Measurements from ENCODE around the gene COL20A1.

The COL20A1 gene

DNA sequence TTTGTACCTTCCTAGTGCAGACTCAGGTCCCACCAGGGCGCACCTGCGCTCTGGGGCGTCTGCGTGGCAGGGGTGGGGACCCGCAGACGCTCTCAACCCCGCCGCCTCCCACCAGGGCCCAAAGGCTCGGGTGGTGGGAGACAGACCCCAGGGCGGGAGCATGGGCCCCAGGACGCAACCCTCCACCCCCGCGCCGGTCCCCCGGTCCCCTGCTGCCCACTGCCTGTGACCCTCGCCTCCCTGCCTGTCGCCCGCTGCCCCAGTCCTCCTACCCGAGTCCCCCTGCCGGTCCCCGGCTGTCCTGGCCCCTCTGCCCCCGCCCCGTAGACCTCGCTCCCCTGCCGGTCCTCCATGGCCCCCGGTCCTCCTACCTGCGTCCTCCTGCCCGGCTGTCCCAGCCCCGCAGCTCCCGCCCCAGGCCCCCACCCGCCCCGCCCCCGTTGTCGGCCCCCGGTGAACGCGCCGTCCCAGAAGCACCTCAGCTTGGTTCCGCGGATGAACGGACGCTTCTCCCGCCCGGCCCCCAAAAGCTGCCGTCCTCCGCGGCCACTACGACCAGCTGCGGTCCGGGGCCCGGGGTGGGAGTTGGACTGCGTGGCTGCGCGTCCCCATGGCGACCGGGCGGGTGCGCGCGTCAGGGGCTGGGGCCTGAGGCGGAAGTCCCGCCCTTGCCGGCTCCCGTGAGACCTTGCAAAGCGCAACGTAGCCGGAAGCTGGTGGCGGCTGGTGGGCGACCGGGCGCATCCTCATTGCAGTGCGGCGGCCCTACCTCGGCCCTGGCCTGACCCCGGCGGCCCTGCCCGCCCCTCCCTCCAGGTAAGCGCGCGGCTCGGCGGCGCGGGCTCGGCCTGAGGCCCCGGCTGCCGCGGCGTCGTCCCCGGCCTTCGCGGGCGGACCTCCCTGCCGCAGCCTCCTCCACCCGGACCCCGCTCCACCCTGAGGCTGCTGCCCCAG, 20.6 kb upstream of the COL20A1 start, which contains the start of gene ARFGAP1:
TSS of gene ARFGAP1 (plus strand) at position 709 of the 954 bp plus-strand sequence. CDS start 2,768 bp downstream, outside the sequence.
- TF ChIP-seq, protein P1, sequence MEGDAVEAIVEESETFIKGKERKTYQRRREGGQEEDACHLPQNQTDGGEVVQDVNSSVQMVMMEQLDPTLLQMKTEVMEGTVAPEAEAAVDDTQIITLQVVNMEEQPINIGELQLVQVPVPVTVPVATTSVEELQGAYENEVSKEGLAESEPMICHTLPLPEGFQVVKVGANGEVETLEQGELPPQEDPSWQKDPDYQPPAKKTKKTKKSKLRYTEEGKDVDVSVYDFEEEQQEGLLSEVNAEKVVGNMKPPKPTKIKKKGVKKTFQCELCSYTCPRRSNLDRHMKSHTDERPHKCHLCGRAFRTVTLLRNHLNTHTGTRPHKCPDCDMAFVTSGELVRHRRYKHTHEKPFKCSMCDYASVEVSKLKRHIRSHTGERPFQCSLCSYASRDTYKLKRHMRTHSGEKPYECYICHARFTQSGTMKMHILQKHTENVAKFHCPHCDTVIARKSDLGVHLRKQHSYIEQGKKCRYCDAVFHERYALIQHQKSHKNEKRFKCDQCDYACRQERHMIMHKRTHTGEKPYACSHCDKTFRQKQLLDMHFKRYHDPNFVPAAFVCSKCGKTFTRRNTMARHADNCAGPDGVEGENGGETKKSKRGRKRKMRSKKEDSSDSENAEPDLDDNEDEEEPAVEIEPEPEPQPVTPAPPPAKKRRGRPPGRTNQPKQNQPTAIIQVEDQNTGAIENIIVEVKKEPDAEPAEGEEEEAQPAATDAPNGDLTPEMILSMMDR (IDR thresholded peaks at IDR 0.05; ENCODE audit: borderline replicate concordance, insufficient read depth, low read depth, low read length) = no peak
- peak within 1 kb of the TSS; percentile 59 for H3K4me3 ChIP-seq (ENCODE audit: low read depth, low read length)

DNA sequence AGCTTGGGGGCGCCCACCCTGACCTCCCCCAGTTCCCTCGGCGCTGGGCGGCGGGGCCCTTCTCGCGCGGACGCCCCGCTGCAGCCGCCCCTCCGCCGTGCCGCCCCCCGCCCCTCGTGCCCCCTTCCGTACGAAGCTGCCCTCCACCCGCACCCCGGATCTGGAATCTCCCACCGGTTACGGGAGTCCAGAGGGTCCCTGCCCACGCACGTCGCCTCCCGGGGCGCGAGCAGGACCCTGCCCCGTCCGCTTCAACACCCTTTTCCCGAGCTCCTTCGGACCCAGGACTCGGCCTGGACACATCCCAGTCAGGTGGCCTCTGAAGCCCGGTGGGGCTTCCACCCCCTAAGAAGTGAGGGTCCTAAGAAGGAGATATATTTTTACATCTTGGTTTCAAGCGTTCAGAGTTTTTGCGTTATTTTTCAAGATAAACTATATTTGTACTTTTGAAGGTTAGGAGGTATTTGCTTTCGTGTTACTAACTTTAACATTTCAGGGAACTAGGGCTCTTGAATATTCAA, 19.9 kb upstream of the COL20A1 start:
- TF ChIP-seq, protein P1 (IDR thresholded peaks at IDR 0.05; ENCODE audit: borderline replicate concordance, insufficient read depth, low read depth, low read length) = no peak
- peak overlapping the region; percentile 59 for H3K4me3 ChIP-seq (ENCODE audit: low read depth, low read length)

GRCh38 chr20:63273635-63274380, 19.2 kb upstream of the COL20A1 start:
- TF ChIP-seq, protein P1 (IDR thresholded peaks at IDR 0.05; ENCODE audit: borderline replicate concordance, insufficient read depth, low read depth, low read length) = no peak
- peak overlapping the region; percentile 59 for H3K4me3 ChIP-seq (ENCODE audit: low read depth, low read length)

DNA sequence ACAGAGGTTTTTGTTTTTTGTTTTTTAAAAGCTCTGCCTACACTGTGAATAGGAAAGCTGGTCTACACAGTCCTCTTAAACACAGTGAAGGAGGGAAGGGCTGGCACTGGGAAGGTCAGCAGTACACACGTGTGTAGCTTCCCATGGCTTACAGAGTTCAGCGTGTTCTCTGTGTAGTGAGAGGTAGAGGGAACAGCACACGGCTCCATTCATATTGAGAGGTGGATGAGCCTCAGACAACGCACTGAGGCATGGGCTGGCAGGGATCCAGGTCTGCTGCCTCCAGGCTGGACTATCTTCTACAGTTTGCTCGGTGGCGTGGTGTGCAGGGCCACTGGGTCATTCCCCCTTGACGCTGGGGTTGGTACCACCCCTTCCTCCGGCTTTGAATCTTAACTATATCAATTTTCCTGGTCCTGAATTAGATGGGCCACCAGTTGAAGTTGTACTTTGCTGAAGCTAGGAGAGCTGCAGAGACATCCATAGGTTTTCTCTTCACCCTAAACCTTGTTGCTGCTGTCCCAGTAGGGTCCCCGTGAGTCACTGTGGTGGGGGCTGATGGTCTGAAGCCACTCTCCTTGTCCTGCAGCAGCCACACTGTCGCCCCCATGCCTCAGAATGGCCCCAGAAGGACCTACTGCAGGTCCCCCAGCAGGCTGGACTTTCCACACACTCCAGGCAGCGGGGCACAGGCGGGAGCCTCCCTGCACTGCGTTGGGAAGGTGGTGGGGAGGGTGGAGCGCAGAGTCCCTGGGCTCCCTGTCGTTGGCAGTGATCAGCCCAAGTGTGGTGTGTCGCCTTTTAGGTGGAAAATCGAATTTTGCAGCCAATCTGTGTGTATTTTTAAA, 18.4 kb upstream of the COL20A1 start:
- TF ChIP-seq, protein P1 (IDR thresholded peaks at IDR 0.05; ENCODE audit: borderline replicate concordance, insufficient read depth, low read depth, low read length) = no peak
- no peak overlapping the region for H3K4me3 ChIP-seq (ENCODE audit: low read depth, low read length)

DNA sequence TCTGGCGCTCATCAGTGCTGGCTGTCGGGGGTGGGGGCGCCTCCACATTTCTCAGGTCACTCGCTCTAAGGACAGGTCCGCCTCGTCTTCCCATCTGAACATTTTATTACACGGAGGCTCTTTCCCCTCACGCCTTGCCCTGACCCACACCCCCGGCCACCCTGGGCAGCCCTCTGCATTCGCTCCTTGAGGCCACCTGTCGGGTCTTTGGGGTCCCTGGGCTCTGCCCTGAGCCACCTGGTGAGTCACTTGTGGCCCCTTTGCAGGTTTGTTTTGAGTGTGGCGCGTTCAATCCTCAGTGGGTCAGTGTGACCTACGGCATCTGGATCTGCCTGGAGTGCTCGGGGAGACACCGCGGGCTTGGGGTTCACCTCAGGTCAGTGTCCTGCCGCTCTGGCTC, 17.2 kb upstream of the COL20A1 start:
- TF ChIP-seq, protein P1 (IDR thresholded peaks at IDR 0.05; ENCODE audit: borderline replicate concordance, insufficient read depth, low read depth, low read length) = no peak
- no peak overlapping the region for H3K4me3 ChIP-seq (ENCODE audit: low read depth, low read length)

GRCh38 chr20:63276956-63277355, 16.0 kb upstream of the COL20A1 start:
- TF ChIP-seq, protein P1 (IDR thresholded peaks at IDR 0.05; ENCODE audit: borderline replicate concordance, insufficient read depth, low read depth, low read length) = no peak
- no peak overlapping the region for H3K4me3 ChIP-seq (ENCODE audit: low read depth, low read length)

All from GM12875 (cell line).